Measurements from ENCODE around the gene RASAL2. TPM values are rescaled to one million over a fixed set of nuclear protein-coding genes. Genes with fewer than 3 reads are reported as not detected.
"Not testable (repeated sequence)": the region's sequence is repeated elsewhere in the genome, so short reads cannot be mapped to it uniquely, and the experiment has no call there.

Gene RASAL2
- total RNA-seq, 1 experiment from 2014 or later, result 18.5 TPM

DNA sequence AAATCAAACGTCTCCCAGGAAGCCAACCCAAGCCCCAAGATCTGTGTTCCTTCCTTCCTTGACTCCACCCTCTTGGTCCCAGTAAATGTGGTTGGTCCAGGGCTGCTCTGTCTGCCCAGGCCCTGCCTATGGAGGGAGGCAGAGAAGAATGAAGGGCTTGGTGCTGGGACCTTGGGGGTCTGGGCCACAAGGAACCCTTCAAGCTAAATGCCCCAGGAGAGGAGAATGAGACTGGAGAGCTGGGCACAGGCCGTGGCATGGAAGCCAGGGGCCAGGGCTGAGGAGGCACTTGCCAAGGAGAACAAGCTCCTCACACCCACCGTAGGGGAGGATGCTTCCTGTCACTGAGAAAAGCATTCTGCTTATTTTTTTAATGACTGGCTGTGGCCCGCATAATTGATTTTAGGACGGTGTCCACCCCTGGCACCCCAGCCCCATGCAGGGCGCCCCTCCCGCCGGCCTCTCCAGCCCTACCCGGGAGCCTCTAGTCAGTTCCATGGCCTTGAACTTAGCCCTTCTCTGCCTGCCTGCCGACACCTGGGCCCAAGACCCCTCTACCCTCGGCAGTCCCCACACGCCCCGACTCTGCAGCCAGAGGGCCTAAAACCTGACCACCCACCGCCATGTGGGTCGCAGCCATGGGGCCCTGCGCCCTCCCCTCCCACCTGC is 402.0 kb downstream of the RASAL2 start:
- DNase-seq, result no peak
- no peaks in the 10 kb centered on the region for H3K27me3 ChIP-seq
- no peak overlapping the region for H3K4me3 ChIP-seq
- no peaks in the 10 kb centered on the region for H3K9me3 ChIP-seq
- H3K36me3 ChIP-seq, result no peaks in the 10 kb centered on the region

DNA sequence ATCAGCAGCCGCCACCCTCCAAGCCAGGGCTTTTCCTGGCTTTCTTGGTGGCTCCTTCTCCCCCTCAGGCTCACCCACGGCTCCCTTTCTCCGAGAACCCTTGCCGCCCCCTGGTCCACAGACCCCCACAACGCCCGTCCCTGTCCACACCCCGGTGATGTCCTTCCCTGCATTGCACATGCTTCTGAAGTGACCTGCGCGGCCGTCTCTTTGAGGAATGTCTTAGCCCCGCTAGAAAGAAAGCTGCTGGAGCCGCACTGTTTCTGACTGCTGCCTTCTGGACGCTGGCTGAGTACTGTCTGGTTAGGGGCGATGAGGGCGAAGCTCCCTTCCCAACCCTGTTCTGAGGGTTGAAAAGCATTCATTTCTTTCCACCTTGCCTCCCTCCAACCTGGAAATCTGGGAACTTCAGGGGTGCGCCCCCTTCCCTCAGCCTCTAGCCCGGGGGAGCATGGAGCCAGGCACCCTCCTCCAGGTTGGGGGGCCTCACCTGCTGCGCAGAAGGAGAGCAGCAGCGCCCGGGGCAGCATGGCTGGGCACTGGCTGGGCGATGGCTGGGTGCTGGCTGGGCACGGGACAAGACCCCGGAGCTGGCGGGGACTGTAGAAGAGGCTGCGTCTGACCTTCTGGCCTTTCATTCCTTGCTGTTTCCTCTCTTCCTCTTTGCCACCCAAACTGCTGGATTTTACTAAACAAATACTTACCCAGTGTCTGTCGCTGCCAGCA is 402.7 kb downstream of the RASAL2 start, which contains the start of gene CLEC20A:
Gene CLEC20A (minus strand): TSS at position 555 of the 726 bp plus-strand sequence. CDS start 25 bp downstream, at position 530.
- H3K27me3 ChIP-seq, result no peaks in the 10 kb centered on the region
- no peaks in the 10 kb centered on the region for H3K9me3 ChIP-seq
- no peak within 1 kb of the TSS for H3K4me3 ChIP-seq
- H3K36me3 ChIP-seq, result no peaks in the 10 kb centered on the region
- no peak for DNase-seq

DNA sequence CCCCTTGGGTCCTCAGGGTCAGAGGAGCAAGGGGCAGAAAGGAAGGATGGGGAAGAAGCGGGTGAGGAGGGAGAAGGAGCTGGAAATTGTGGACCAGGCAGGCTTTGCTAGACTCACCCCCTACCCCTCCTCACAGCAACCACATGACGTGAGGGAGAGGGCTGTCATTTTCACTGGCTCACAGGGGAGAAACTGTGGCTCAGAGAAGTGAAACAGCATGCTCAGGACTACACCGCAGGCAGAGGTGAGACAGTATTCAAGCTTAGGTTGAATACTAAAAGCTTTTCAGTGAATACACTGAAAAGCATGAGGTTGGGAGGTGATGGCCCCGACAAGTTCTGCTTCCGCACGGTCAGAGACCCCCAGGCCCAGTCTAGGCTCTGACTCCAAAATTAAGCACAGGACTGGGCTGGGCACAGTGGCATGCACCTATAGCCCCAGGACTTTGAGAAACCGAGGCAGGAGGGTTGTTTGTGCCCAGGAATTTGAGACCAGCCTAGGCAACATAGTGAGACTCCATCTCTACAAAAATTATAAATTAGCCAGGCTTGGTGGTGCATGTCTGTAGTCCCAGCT is 404.1 kb downstream of the RASAL2 start:
- no peak for DNase-seq
- H3K9me3 ChIP-seq, result no peaks in the 10 kb centered on the region
- H3K4me3 ChIP-seq, result no peak overlapping the region
- H3K27me3 ChIP-seq, result no peaks in the 10 kb centered on the region
- no peaks in the 10 kb centered on the region for H3K36me3 ChIP-seq

- H3K4me3 ChIP-seq, result no peak overlapping the region
- H3K9me3 ChIP-seq, result no peaks in the 10 kb centered on the region
- no peaks in the 10 kb centered on the region for H3K27me3 ChIP-seq
- H3K36me3 ChIP-seq, result no peaks in the 10 kb centered on the region
- no peak for DNase-seq
Measured at GRCh38 chr1:178498896-178499675, 405.2 kb downstream of the RASAL2 start.

DNA sequence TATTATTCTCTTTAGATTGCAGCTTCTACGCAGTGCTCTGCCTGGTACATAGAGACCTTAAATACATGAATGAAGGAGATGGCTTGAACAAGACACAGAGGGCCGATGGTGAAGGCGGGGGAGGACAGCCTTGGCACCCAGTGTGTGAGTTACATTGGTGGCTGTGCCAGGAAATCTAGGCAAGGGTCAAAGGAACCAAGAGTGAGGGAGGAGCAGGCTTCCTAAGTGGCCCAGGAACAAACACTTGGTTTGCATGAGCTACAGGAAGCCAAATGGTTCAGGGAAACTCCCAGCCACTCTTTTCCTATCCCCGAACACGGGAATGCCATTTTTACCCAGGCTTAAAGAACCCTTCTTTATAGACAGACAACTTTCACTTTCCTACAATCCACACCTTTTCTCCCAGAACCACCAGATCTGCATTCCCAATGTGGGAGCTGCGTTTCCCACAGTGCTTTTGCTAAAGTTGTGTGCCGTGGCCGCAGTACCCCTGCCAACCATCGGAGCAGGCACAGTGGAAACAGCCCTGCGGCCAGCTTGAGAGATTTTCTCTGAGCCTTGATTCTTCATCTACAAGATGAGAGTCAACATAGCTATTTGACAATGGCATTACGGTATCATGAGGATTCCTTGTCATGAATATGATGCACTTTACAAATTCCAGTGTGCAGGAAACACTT is 406.3 kb downstream of the RASAL2 start:
- Histone ChIP-seq H3K9me3 (no peaks in the 10 kb centered on the region), H3K36me3 (no peaks in the 10 kb centered on the region), H3K4me3 (no peak overlapping the region), H3K27me3 (no peaks in the 10 kb centered on the region)
- no peak for DNase-seq

- no peak overlapping the region for H3K4me3 ChIP-seq
- no peaks in the 10 kb centered on the region for H3K36me3 ChIP-seq
- no peaks in the 10 kb centered on the region for H3K27me3 ChIP-seq
- H3K9me3 ChIP-seq, result no peaks in the 10 kb centered on the region
- no peak for DNase-seq
Measured at GRCh38 chr1:178500936-178501554, 407.1 kb downstream of the RASAL2 start.

GRCh38 chr1:178501705-178502329 is 407.9 kb downstream of the RASAL2 start:
- DNase-seq, result peak; percentile 63
- Histone ChIP-seq H3K9me3 (no peaks in the 10 kb centered on the region), H3K4me3 (no peak overlapping the region), H3K27me3 (no peaks in the 10 kb centered on the region), H3K36me3 (no peaks in the 10 kb centered on the region)

DNA sequence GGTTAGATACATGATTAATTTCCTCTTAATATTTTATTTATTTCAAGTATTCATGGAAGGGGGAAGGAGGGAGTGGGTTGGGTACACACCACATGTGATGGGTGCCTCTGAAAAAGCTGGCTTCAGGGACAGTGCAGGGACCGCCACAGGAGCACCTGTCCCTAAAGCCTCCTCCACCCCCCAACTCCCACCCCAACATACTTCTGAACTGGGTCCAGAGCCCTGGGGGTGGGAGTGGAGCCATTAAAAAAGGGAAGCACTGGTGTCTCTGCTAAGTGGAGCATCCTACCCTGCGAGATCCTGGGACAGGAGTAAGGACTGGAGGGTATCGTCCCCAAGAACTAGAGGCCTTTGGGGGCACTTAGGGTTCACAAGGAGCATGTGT is 408.4 kb downstream of the RASAL2 start:
- Histone ChIP-seq H3K27me3 (no peaks in the 10 kb centered on the region), H3K36me3 (no peaks in the 10 kb centered on the region), H3K4me3 (no peak overlapping the region), H3K9me3 (no peaks in the 10 kb centered on the region)
- DNase-seq, result no peak

DNA sequence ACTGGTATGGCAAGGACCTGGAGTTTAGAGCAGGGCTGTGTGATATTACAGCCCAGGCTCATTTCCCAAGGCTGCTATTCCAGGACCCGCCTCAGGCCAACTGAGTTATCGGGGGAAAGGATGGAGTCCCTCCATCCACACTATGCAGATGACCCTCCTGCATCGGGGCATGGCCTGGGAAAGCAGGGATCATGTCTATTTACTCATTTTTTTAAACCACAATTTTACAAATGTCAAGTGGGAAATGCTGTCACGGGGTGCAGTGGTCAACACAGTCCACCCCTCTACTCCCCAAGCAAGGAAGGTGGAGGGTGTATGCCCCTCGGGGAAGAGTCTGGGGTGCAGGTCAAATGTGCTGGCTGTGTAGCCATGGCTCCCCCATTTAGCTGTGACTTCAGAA is 409.0 kb downstream of the RASAL2 start:
- no peak overlapping the region for H3K4me3 ChIP-seq
- no peaks in the 10 kb centered on the region for H3K27me3 ChIP-seq
- no peaks in the 10 kb centered on the region for H3K9me3 ChIP-seq
- no peaks in the 10 kb centered on the region for H3K36me3 ChIP-seq
- DNase-seq, result no peak

DNA sequence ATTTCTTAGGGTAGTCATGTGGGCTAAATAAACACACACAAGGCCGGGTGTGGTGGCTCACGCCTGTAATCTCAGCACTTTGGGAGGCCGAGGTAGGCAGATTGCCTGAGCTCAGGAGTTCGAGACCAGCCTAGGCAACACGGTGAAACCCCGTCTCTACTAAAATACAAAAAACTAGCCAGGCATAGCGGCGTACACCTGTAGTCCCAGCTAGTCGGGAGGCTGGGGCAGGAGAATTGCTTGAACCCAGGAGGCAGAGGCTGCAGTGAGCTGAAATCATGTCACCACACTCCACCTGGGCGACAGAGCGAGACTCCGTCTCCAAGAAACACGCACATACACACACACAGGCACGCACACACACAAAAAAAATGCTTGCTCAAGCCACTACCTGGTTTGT is 409.4 kb downstream of the RASAL2 start:
- H3K4me3 ChIP-seq, DNase-seq, H3K36me3 ChIP-seq, H3K9me3 ChIP-seq, H3K27me3 ChIP-seq: not testable (repeated sequence)

- no peaks in the 10 kb centered on the region for H3K9me3 ChIP-seq
- no peaks in the 10 kb centered on the region for H3K36me3 ChIP-seq
- no peaks in the 10 kb centered on the region for H3K27me3 ChIP-seq
- no peak for DNase-seq
- no peak overlapping the region for H3K4me3 ChIP-seq
Measured at GRCh38 chr1:178503849-178504248, 409.9 kb downstream of the RASAL2 start.

DNA sequence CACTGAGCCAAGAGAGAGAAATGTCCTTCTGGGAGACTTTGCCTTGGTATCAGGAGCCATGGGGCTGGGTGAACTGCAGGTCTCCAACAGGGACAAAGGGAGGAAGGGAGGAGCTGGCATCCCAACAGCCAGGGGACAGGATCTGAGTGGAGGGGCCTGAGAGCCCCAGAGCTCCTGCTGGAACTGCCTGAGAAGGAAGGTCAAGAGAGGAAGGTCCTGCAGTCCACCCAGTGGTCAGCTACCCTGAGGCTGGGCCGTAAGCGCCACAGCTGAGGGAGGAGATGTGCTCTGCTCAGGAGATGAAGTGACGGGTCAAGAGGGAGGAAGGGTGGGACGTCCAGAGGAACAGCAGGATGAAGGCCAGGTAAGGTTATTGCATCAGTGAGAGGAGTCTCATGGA is 410.4 kb downstream of the RASAL2 start:
- Histone ChIP-seq H3K4me3 (no peak overlapping the region), H3K9me3 (no peaks in the 10 kb centered on the region), H3K36me3 (no peaks in the 10 kb centered on the region), H3K27me3 (no peaks in the 10 kb centered on the region)
- DNase-seq, result no peak

DNA sequence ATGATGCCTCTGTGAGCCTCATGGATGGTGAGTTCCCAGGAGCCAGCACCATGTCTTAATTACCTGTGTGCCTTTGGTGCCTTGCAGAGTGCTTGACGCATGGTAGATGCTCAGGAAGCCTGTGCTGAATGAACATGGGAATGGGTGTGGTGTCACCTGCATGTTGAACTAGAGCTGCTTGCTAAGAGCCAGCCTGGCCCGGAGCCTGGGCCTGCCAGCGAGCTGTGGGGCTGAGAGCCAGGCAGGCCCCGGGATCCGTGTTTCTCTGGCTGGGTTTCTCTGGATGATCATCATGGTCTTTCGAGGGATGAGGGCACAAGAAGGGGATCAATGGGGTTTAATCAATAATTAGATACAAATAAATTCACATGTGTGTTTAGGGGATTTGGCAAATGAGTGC is 412.3 kb downstream of the RASAL2 start:
- H3K36me3 ChIP-seq, result no peaks in the 10 kb centered on the region
- no peaks in the 10 kb centered on the region for H3K9me3 ChIP-seq
- no peaks in the 10 kb centered on the region for H3K27me3 ChIP-seq
- no peak for DNase-seq
- H3K4me3 ChIP-seq, result no peak overlapping the region

DNA sequence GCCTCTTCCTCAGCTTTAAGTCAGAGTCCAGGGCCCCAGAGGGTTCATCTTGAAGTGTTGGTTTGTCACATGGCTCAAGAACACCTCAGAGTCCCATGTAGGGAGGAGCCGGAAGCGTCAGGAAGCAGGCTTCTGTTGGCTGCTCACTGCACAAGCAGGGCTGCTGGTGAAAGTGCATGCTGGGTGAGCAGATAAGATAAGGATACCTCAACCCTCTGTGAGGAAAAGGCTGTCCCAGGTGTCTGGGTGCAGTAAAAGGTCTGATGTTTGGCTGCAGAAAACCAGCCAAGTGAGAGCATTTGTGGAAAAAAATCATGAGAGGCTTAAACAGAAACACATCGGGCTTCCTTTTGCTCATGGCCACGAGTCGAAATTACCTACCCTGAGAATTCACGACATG is 412.8 kb downstream of the RASAL2 start:
- DNase-seq, result no peak
- Histone ChIP-seq H3K27me3 (no peaks in the 10 kb centered on the region), H3K36me3 (no peaks in the 10 kb centered on the region), H3K4me3 (no peak overlapping the region), H3K9me3 (no peaks in the 10 kb centered on the region)

DNA sequence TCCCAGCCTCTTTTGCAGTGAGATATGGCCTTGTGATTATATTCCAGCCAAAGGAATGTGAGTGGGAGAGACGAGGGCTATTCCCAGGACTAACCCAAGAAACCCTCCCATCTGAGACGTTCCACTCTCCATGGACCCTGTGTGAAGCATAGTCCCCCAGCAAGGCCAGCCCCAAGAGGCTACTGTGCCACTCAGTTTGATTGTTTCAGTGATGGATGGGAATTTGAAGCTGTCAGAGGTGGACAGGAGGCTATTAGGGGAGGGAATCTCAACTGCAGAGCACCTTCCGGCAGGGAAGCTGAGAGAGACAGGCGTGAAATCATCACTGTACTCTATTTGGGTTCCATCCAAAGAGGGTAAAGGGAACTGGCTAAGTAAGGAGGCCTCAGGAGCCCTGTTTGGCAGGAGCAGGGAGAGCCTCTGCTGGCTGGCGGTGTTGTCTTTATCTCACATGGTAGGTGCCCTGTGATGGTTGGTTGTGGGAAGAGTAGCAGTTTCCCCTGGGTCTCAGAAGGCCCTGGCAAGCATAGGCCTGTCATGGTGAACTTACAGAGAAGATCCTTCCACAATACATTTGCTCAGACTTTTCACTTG is 415.6 kb downstream of the RASAL2 start:
- no peaks in the 10 kb centered on the region for H3K27me3 ChIP-seq
- no peaks in the 10 kb centered on the region for H3K9me3 ChIP-seq
- no peaks in the 10 kb centered on the region for H3K36me3 ChIP-seq
- no peak overlapping the region for H3K4me3 ChIP-seq
- DNase-seq, result no peak

- no peak for DNase-seq
- H3K9me3 ChIP-seq, result no peaks in the 10 kb centered on the region
- H3K36me3 ChIP-seq, result no peaks in the 10 kb centered on the region
- no peaks in the 10 kb centered on the region for H3K27me3 ChIP-seq
- H3K4me3 ChIP-seq, result no peak overlapping the region
Measured at GRCh38 chr1:178510155-178510554, 416.3 kb downstream of the RASAL2 start.
